K562 (cell line): ENCODE data around the gene ROM1. TPM values are rescaled to one million over a fixed set of nuclear protein-coding genes. Genes with fewer than 3 reads are reported as not detected.

Source experiments
- BACH1 ChIP-seq: fragments of 200-800 bp; sonication (Bioruptor generic); IDR thresholded peaks from 2 replicates; pipeline ENCODE4 v1.6.1; 2016; ENCODE audit warnings: missing genetic modification characterization, missing compliant biosample characterization
- CHD4 ChIP-seq: fragments of 200-600 bp; sonication (generic); IDR thresholded peaks from 3 replicates; pipeline ENCODE4 v1.6.1; 2012; ENCODE audit warnings: low read depth, mild to moderate bottlenecking, mixed read lengths, low read length, inconsistent platforms; ENCODE audit not compliant: insufficient read depth, insufficient replicate concordance, poor library complexity, severe bottlenecking
- ETV1 ChIP-seq: fragments of 450-650 bp; conservative IDR thresholded peaks from 2 replicates; pipeline ENCODE4 v1.6.1; 2016; ENCODE audit warnings: missing genetic modification characterization, control low read depth, low read depth, missing compliant biosample characterization
- FOXK2 ChIP-seq, 2 experiments: fragments of 450-650 bp; IDR thresholded peaks in 1 of 2; conservative IDR thresholded peaks in 1 of 2; 2 replicates each; pipeline ENCODE4 v1.6.1; 2016; ENCODE audit warnings: low read depth in 2 of 2, mild to moderate bottlenecking in 1 of 2
- HMG20A ChIP-seq: fragments of 450-650 bp; formaldehyde crosslinking; conservative IDR thresholded peaks from 2 replicates; pipeline ENCODE4 v1.4.0; 2020; ENCODE audit warnings: mild to moderate bottlenecking, mixed read lengths
- HOXB6 ChIP-seq: fragments of 250-450 bp; sonication (Bioruptor Pico); IDR thresholded peaks from 2 replicates; pipeline ENCODE4 v1.5.1; 2022; ENCODE audit warnings: mild to moderate bottlenecking, borderline replicate concordance
- MGA ChIP-seq: fragments of 450-650 bp; IDR thresholded peaks from 2 replicates; pipeline ENCODE4 v1.6.1; 2016; ENCODE audit warnings: mild to moderate bottlenecking, moderate library complexity
- POLR3G ChIP-seq: IDR thresholded peaks from 2 replicates; pipeline ENCODE4 v1.6.1; 2011; ENCODE audit not compliant: insufficient read length, insufficient replicate concordance; ENCODE audit errors: extremely low read depth
- RAD51 ChIP-seq: fragments of 450-650 bp; IDR thresholded peaks from 2 replicates; pipeline ENCODE4 v1.7.1; 2016; ENCODE audit warnings: low read depth, mild to moderate bottlenecking, borderline replicate concordance
- TAF7 ChIP-seq: fragments of 450-650 bp; IDR thresholded peaks from 2 replicates; pipeline ENCODE4 v1.6.1; 2016; ENCODE audit warnings: missing genetic modification characterization, missing compliant biosample characterization
- XRCC3 ChIP-seq: fragments of 450-650 bp; IDR thresholded peaks from 2 replicates; pipeline ENCODE4 v1.6.1; 2017; ENCODE audit warnings: mild to moderate bottlenecking, moderate library complexity
- ZBTB34 ChIP-seq: fragments of 250-450 bp; sonication (Bioruptor Pico); IDR thresholded peaks from 2 replicates; pipeline ENCODE4 v1.8.0; 2021; ENCODE audit warnings: mild to moderate bottlenecking, moderate library complexity
- polyA plus RNA-seq, 8 experiments: library from polyadenylated mRNA; depleted of rRNA in 4 of 8; stranded (reverse) in 5 of 8; unstranded in 3 of 8; fragments of >200 nt; fragmentation: Nextera tagmentation in 2 of 8; fragmentation: Illumina TruSeq in 1 of 8; extraction: Ambion mirVana in 2 of 8; extraction: Trizol in 1 of 8; gene quantifications; 2 replicates each; pipeline versions ENCODE4 v1.2.1 to v1.2.3, GENCODE V29; 2011 to 2014; ENCODE audit warnings: inconsistent platforms in 1 of 8, missing spikeins in 1 of 8
- total RNA-seq, 7 experiments: library from RNA; depleted of rRNA in 6 of 7; stranded (reverse); fragments of >200 nt in 6 of 7; fragmentation: Illumina TruSeq in 2 of 7; extraction: Trizol in 2 of 7; gene quantifications; 2 replicates each; pipeline versions ENCODE4 v1.2.1 to v1.2.3, GENCODE V29; 2011 to 2021; ENCODE audit warnings: low replicate concordance in 1 of 7

The ROM1 gene
- total and polyA plus RNA-seq, 9 of the 15 experiments (the other 6 are each of a cell fraction or from before 2014, with no cell fraction given): 0.75 to 4.0 (median 2.6) TPM

- TF ChIP-seq MGA (no peak), HOXB6 (CRISPR knock-in tag) (no peak), HMG20A (CRISPR knock-in tag) (no peak), FOXK2 (conservative IDR thresholded peaks at IDR 0.05 in 1 of 2, IDR thresholded peaks at IDR 0.05 in 1 of 2; ENCODE audit: low read depth in 2 of 2) (no peak), POLR3G (no peak), RAD51 (no peak), CHD4 (no peak), TAF7 (tag) (peak; percentile 89), XRCC3 (no peak), BACH1 (no peak), ETV1 (no peak), ZBTB34 (CRISPR knock-in tag) (no peak)
These were observed 33.1 kb downstream of the ROM1 start, which contains the start of gene GANAB (continued) for GRCh38 chr11:62645946-62646824.
